NCI-H1048 (cell line): ENCODE data around the gene CNTROB.
"Not testable (repeated sequence)": the region's sequence is repeated elsewhere in the genome, so short reads cannot be mapped to it uniquely, and the experiment has no call there.

Source experiments
- DNase-seq: peaks from one replicate; lab custom pipeline; 2025; lab: John Stamatoyannopoulos, UW

The CNTROB gene

GRCh38 chr17:7943291-7943690, 11.3 kb downstream of the CNTROB start:
- no peak for DNase-seq

DNA sequence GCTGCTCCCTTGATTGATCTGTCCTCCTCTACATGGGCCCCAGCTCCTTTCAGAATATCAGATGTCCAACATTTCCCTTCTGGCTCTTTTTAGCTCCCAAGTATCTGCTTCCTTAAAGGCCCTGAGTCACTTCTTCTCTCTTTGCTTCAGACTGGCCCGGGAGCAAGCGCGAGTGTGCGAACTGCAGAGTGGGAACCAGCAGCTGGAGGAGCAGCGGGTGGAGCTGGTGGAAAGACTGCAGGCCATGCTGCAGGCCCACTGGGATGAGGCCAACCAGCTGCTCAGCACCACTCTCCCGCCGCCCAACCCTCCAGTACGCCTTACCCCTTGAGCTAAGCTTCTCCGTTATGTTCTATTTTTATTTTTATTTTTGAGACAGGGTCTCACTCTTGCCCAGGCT, 12.3 kb downstream of the CNTROB start:
- DNase-seq = no peak

GRCh38 chr17:7945651-7946050, 13.6 kb downstream of the CNTROB start:
- no peak for DNase-seq

DNA sequence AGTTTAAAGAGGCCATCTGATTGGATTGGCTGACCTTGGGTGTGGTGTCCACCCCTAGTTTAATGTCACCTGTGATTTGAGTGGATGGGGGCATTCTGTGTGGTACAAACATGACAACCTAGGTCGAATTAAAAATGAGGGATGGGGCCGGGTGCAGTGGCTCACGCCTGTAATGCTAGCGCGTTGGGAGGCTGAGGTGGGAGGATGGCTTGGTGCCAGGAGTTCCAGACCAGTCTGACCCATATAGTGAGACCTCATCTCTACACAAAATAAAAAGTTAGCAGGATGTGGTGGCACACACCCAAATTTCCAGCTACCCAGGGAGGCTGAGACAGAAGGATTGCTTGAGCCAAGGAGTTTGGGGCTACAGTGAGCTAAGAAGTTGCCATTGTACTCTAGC, 14.4 kb downstream of the CNTROB start:
- no peak for DNase-seq

DNA sequence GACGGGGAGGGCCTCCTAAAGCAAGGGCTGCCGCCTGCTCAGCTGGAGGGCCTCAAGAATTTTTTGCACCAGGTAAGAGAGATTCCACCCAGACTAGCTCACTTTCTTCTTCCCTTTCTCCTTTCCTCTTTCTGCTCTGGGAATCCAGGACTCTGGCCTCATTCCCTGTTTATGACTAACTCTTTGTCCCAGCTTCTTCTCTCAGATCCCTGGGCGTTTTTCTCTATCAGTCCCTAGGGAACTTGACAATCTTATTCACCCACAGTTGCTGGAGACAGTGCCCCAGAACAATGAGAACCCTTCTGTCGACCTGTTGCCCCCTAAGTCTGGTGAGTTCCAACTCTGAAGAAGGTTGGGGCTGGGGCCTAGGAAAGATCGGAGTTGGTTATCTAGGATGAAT, 15.6 kb downstream of the CNTROB start:
- DNase-seq = no peak

DNA sequence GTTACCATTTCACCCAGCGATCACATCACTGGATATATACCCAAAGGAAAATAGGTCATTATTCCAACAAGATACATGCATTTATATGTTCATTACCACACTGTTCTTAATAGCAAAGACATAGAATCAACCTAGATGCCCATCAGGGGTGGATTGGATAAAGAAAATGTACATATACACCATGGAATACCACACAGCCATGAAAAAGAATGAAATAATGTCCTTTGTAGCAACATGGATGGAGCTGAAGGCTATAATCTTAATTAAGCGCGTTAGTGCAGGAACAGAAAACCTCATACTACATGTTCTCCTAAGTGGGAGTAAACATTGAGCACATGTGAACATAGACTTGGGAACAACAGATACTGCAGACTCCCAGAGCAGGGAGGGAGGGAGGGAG, 18.6 kb downstream of the CNTROB start:
- no peak for DNase-seq

DNA sequence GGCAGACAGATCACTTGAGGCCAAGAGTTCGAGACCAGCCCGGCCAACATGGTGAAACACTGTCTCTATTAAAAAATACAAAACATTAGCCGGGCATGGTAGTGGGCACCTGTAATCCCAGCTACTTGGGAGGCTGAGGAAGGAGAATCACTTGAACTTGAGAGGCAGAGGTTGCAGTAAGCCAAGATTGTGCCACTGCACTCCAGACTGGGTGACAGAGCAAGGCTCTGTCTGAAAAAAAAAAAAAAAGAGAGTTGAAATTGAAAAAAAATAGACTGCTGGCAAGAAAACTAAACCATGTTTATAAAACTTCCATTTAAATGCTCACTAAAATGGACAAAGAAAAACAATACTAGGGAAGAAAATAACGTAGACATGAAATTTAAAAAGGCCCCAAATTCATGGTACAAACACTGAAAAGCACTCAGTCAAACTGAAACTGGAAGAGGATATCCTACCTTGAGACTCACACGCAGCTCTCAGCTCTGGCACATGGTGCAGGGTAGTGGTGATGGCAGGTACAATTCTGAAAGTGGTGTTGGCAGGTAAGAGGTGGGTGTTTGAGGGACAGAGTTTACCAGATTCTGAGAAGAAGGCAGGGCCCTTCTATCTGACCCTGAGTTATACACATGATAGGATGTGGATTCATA, 19.3 kb downstream of the CNTROB start:
- no peak for DNase-seq

DNA sequence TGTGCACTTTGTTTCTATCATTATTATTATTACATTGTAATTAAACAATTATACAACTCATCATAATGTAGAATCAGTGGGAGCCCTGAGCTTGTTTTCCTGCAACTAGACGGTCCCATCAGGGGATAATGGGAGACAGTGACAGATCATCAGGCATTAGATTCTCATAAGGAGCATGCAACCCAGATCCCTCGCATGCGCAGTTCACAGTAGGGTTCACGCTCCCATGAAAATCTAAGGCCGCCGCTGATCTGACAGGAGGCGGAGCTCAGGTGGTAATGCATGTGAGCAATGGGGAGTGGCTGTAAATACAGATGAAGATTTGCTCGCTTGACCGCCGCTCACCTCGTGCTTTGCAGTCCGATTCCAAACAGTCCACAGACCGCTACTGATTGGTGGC, 21.3 kb downstream of the CNTROB start:
- not testable (repeated sequence) for DNase-seq

- DNase-seq = no peak
Observed at GRCh38 chr17:7955414-7956227, 23.6 kb downstream of the CNTROB start.

DNA sequence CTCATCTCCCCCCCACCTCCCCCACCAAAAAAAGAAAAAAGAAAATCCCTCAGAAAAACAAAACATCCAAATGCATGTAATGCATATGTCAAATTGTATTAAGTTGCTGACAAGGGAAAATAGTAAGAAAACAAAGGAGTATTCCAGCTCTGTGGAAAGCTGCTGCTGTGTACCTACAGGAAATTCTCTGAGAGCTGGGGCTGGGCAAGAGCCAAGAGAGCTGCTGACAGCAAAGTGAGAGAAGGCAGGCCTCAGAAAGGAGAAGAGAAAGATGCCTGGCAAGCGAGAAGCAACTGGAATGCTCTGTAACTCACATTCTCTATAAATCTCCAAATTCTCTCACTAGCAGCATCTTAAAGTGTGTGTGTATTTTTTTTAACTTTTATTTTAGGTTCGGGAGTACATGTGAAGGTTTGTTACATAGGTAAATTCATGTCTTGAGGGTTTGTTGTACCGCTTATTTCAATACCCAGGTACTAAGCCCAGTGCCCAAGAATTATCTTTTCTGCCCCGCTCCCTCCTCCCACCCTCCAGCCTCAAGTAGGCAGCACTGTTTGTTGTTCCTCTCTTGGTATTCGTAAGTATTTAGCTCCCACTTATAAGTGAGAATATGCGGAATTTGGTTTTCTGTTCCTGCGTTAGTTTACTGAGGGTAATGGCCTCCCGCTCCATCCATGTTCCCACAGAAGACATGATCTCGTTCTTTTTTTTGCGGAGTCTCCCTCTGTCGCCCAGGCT, 24.4 kb downstream of the CNTROB start:
- DNase-seq = no peak

DNA sequence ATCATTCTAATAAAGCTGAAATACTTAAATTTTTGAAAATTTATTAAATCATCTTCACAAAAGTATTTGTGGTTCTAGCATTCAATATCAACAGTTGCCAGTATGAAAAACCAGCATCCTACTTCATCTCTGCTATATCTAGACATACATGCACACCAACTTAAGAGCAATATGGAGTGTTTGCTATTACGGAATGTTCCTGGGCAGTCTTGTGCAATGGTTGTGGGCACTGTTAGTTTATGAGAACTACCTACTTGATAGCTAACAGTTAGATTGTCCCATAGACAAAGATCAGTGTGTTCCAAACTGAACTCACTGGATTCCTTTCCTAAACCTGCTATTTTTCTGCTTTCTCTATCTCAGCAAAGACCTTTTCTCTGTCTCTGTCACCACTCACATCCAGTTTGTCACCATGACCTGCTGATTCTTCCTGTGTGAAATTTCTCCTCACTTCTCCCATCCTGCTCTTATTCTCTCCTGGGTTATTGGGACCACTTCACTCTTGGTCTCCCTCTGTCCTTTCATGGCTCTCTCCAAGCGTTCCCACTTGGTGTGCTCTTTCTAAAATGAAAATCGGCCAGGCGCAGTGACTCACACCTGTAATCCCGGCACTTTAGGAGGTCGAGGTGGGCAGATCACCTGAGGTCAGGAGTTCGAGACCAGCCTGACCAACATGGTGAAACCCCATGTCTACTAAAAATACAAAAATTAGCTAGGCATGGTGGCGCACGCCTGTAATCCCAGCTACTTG, 27.7 kb downstream of the CNTROB start:
- no peak for DNase-seq

DNA sequence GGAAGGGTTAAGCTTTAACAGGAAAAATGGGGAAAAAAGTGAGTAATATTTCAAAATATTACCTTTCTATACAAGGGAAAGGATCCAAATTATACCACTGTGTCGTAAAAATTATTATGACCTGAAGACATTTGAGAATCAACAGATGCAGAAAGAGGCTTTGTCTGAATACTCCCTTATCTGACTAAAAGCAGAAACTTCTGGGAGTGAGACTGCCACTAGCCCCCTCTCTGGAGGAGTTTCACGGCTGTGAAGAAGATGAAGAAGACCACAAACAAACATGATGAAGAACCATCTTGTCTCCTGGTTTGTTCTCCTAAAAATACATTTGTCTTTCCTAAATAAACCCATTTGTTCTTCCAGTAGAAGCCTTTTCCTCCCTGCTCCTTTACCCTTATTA, 29.4 kb downstream of the CNTROB start:
- DNase-seq = no peak

- DNase-seq = no peak
Observed at GRCh38 chr17:7967751-7968150, 35.7 kb downstream of the CNTROB start.

DNA sequence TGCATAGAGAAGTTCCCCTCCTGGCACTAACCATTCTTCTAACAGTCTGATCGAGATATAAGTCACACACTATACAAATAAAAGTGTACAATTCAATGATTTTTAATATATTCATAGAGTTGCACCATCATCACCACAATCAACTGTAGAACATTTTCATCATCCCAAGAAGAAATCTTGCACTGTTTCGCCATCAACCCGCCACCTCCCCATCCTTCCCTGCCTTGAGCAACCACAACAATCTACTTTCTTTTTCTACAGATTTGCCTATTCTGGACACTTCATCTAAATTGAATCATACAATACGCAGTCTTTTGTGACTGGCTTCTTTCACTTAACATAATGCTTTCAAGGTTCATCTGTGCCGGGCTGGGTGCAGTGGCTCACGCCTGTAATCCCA, 37.4 kb downstream of the CNTROB start:
- no peak for DNase-seq

DNA sequence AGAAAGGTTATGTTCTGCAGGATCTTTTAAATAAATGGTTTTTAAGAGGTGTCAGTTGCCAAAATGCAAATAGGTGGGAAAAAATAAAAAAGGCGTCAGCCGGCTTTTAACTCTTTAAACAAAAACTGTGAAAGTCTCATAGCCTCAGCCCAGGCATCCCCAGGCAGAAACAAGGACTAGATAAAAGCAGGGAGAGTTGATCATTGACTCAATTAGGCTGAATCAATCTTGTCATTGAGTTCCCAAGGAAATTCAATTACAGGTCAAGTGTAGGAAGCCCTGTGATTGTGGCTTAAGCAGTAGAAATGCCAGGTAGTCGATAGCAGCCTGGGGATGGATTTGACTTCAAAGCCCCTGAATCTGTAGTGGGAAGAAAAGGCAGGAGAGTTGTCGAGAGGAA, 39.6 kb downstream of the CNTROB start:
- no peak for DNase-seq

- no peak for DNase-seq
Observed at GRCh38 chr17:7972131-7972785, 40.3 kb downstream of the CNTROB start.

- DNase-seq = no peak
Observed at GRCh38 chr17:7974638-7975131, 42.7 kb downstream of the CNTROB start.

- DNase-seq = no peak
Observed at GRCh38 chr17:7977039-7977438, 45.0 kb downstream of the CNTROB start.

DNA sequence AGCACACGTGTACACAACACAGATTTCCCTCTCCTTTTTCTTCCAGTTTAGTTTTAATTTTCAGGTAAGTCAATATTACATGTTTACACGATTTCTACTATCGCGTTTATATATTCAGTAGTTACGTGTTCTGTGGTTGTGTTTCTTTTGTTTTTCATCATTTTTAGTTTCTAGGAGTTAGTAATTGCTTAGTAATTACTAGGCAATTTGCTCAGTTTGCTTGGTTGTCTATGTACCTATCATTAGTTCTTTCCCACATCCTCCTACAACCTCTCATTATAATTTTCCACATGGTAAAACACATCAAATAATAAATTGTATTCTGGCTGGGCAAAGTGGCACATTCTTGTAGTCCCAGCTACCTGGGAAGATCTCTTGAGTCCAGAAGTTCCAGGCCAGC, 45.8 kb downstream of the CNTROB start:
- no peak for DNase-seq

DNA sequence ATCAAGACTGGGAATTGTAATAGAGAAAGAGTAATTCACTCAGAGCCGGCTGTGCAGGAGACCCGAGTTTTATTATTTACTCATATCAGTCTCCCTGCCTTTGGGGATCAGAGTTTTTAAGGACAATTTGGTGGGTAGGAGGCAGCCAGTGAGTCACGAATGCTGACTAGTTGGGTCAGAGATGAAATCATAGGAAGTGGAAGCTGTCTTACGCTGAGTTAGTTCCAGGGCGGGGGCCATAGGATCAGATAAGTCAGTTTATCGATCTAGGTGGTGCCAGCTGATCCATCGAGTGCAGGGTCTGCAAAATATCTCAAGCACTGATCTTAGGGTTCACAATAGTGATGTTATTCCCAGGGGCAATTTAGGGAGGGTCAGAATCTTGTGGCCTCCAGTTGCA, 50.2 kb downstream of the CNTROB start:
- DNase-seq = no peak

- no peak for DNase-seq
Observed at GRCh38 chr17:7982666-7983065, 50.7 kb downstream of the CNTROB start.

DNA sequence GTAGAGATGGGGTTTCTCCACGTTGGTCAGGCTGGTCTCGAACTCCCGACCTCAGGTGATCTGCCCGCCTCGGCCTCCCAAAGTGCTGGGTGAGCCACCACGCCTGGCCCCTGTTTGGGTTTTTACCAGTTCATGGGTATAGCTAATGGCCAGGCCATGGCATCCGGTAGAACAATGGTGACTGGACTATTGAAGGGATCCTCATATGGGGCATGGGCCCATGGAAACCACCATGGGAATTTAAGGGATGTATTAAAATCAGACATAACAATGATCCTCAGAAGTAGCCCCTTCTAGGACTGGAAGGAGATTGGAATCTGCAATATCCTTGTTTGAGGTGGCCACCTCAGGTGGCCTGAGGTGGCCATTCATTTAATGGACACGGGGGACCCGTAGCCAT, 52.9 kb downstream of the CNTROB start:
- DNase-seq = no peak
